H1 (cell line): Measurements from ENCODE around the gene PDXP. TPM values are rescaled to one million over a fixed set of nuclear protein-coding genes. Genes with fewer than 3 reads are reported as not detected.

Source experiments
- CTCF ChIA-PET: fragments of 300-600 bp; sonication (Branson Sonifier 250); formaldehyde crosslinking; loops from one replicate; lab custom pipeline; 2021; ENCODE audit not compliant: partially characterized antibody; lab: Charles Lee
- POLR2A ChIA-PET: fragments of 300-600 bp; sonication (Branson Sonifier 250); formaldehyde crosslinking; loops from one replicate; lab custom pipeline; 2021; ENCODE audit warnings: inconsistent platforms; ENCODE audit not compliant: partially characterized antibody; lab: Charles Lee
- DNase-seq, 2 experiments: peaks; one replicate each; pipeline versions ENCODE4 v3.0.0 to v3.0.0-alpha.2; 2010 to 2022; ENCODE audit warnings: low spot score in 2 of 2, low read depth in 1 of 2, mixed read lengths in 1 of 2
- FAIRE-seq: peaks from 2 replicates; lab custom pipeline; 2011; peaks lifted over from hg19 to GRCh38; lab: Jason Lieb, UNC
- H2AFZ ChIP-seq: 2 replicates; pipeline ENCODE4 v1.8.1; 2012; ENCODE audit warnings: low read length, inconsistent platforms
- H2AK5ac ChIP-seq: 2 replicates; pipeline ENCODE4 v1.6.1; 2013; ENCODE audit warnings: low read depth, low read length
- H2BK120ac ChIP-seq: replicated peaks from 2 replicates; pipeline ENCODE3; 2013; ENCODE audit warnings: low read depth, low read length, inconsistent platforms
- H2BK12ac ChIP-seq: 2 replicates; pipeline ENCODE4 v1.6.1; 2013; ENCODE audit warnings: low read depth, low read length
- H2BK15ac ChIP-seq: 2 replicates; pipeline ENCODE4 v1.6.1; 2013; ENCODE audit warnings: low read length
- H2BK20ac ChIP-seq: 2 replicates; pipeline ENCODE4 v1.6.1; 2013; ENCODE audit warnings: low read length
- H2BK5ac ChIP-seq: 2 replicates; pipeline ENCODE4 v1.6.1; 2013; ENCODE audit warnings: low read depth, low read length
- H3K14ac ChIP-seq: 2 replicates; pipeline ENCODE4 v1.6.1; 2013; ENCODE audit warnings: inconsistent platforms; ENCODE audit not compliant: insufficient read length
- H3K18ac ChIP-seq: 2 replicates; pipeline ENCODE4 v1.6.1; 2013; ENCODE audit warnings: low read length; ENCODE audit errors: extremely low read depth
- H3K23ac ChIP-seq: 2 replicates; pipeline ENCODE4 v1.6.1; 2013; ENCODE audit warnings: inconsistent platforms; ENCODE audit not compliant: insufficient read length
- H3K23me2 ChIP-seq: 2 replicates; pipeline ENCODE4 v1.6.1; 2013; ENCODE audit warnings: low read depth, low read length
- H3K27ac ChIP-seq: 2 replicates; pipeline ENCODE4 v1.6.1; 2011; ENCODE audit warnings: low read depth, low read length, inconsistent platforms
- H3K27me3 ChIP-seq, 4 experiments: replicated peaks in 1 of 4; 1 replicate in 1 of 4; 2 replicates in 3 of 4; pipeline versions ENCODE4 v1.6.1 to v1.8.1; 2011 to 2013; ENCODE audit warnings: low read length in 3 of 4, mild to moderate bottlenecking in 3 of 4, inconsistent platforms in 2 of 4, mixed read lengths in 2 of 4, moderate library complexity in 1 of 4; ENCODE audit not compliant: control insufficient read depth in 3 of 4, insufficient read depth in 3 of 4; ENCODE audit errors: extremely low read depth in 1 of 4
- H3K36me3 ChIP-seq, 4 experiments: 2 replicates each; pipeline versions ENCODE4 v1.6.1 to v1.8.1; 2011 to 2013; ENCODE audit warnings: mild to moderate bottlenecking in 4 of 4, low read length in 3 of 4, moderate library complexity in 2 of 4, control low read depth in 1 of 4, inconsistent platforms in 1 of 4; ENCODE audit not compliant: insufficient read depth in 4 of 4, control insufficient read depth in 2 of 4
- H3K4ac ChIP-seq: replicated peaks from 2 replicates; pipeline ENCODE3; 2013; ENCODE audit warnings: low read length, low read depth, mixed read lengths, inconsistent platforms; ENCODE audit not compliant: insufficient read length
- H3K4me1 ChIP-seq, 4 experiments: replicated peaks in 1 of 4; 1 replicate in 1 of 4; 2 replicates in 3 of 4; pipeline versions ENCODE4 v1.6.1 to v1.8.1; 2011 to 2013; ENCODE audit warnings: low read length in 3 of 4, inconsistent platforms in 2 of 4, mixed read lengths in 1 of 4; ENCODE audit not compliant: insufficient read depth in 4 of 4, control insufficient read depth in 3 of 4
- H3K4me2 ChIP-seq, 2 experiments: 2 replicates each; pipeline versions ENCODE4 v1.6.1 to v1.8.1; 2011 to 2013; ENCODE audit warnings: low read depth in 2 of 2, low read length in 2 of 2, control low read depth in 1 of 2, inconsistent platforms in 1 of 2, mild to moderate bottlenecking in 1 of 2; ENCODE audit not compliant: insufficient read depth in 1 of 2
- H3K4me3 ChIP-seq, 4 experiments: fragments of 200-600, 300-600 bp in 1 of 4; sonication (generic), shearing (Covaris generic), sonication (Bioruptor Twin) in 1 of 4; 2 replicates each; pipeline versions ENCODE4 v1.5.1 to v1.8.1; 2011 to 2016; ENCODE audit warnings: low read length in 4 of 4, low read depth in 3 of 4, control low read depth in 2 of 4, inconsistent platforms in 2 of 4, mild to moderate bottlenecking in 2 of 4, mixed read lengths in 1 of 4, moderate library complexity in 1 of 4; ENCODE audit not compliant: insufficient read depth in 2 of 4; ENCODE audit errors: extremely low read depth in 1 of 4
- H3K56ac ChIP-seq: replicated peaks from 2 replicates; pipeline ENCODE3; 2013; ENCODE audit warnings: low read depth, mild to moderate bottlenecking, mixed read lengths, low read length, inconsistent platforms; ENCODE audit not compliant: insufficient read length
- H3K79me1 ChIP-seq: 2 replicates; pipeline ENCODE4 v1.6.1; 2013; ENCODE audit warnings: low read depth, low read length, control low read depth
- H3K79me2 ChIP-seq, 2 experiments: 2 replicates each; pipeline versions ENCODE4 v1.6.1 to v1.8.1; 2012 to 2013; ENCODE audit warnings: low read length in 2 of 2, mild to moderate bottlenecking in 2 of 2, inconsistent platforms in 1 of 2; ENCODE audit not compliant: insufficient read depth in 2 of 2, control insufficient read depth in 1 of 2
- H3K9ac ChIP-seq, 4 experiments: replicated peaks in 1 of 4; 1 replicate in 1 of 4; 2 replicates in 3 of 4; pipeline versions ENCODE4 v1.6.1 to v1.8.1; 2011 to 2013; ENCODE audit warnings: low read depth in 3 of 4, low read length in 3 of 4, control low read depth in 2 of 4, mild to moderate bottlenecking in 2 of 4, moderate library complexity in 2 of 4, inconsistent platforms in 1 of 4; ENCODE audit errors: extremely low read depth in 1 of 4
- H3K9me3 ChIP-seq, 2 experiments: 2 replicates each; pipeline versions ENCODE4 v1.6.1 to v1.8.1; 2012 to 2013; ENCODE audit warnings: mild to moderate bottlenecking in 2 of 2, moderate library complexity in 2 of 2, control low read depth in 1 of 2, inconsistent platforms in 1 of 2, low read depth in 1 of 2, low read length in 1 of 2, mixed read lengths in 1 of 2; ENCODE audit not compliant: insufficient read depth in 2 of 2
- H4K20me1 ChIP-seq, 2 experiments: replicated peaks in 1 of 2; 2 replicates each; pipeline versions ENCODE3 to v1.8.1; 2011 to 2013; ENCODE audit warnings: inconsistent platforms in 2 of 2, low read length in 2 of 2, mild to moderate bottlenecking in 1 of 2; ENCODE audit not compliant: insufficient read depth in 2 of 2, control insufficient read depth in 1 of 2
- H4K5ac ChIP-seq: 2 replicates; pipeline ENCODE4 v1.6.1; 2013; ENCODE audit warnings: low read length, low read depth, mixed read lengths, inconsistent platforms; ENCODE audit not compliant: insufficient read length
- H4K8ac ChIP-seq: 2 replicates; pipeline ENCODE4 v1.8.0; 2013; ENCODE audit warnings: mild to moderate bottlenecking, moderate library complexity, low read length, inconsistent platforms; ENCODE audit not compliant: insufficient read depth; ENCODE audit errors: extremely low read depth
- H4K91ac ChIP-seq: replicated peaks from 2 replicates; pipeline ENCODE3; 2013; ENCODE audit warnings: low read length, mixed read lengths, inconsistent platforms; ENCODE audit not compliant: insufficient read length
- SP2 ChIP-seq: IDR thresholded peaks from 2 replicates; pipeline ENCODE4 v1.6.1; 2012; ENCODE audit warnings: mild to moderate bottlenecking, low read length, inconsistent platforms
- WGBS, 2 experiments: shearing (Covaris generic) in 1 of 2; methylation state at CpG; one replicate each; pipeline versions ENCODE4 v1.1.6 to v1.1.7; 2013 to 2015; ENCODE audit warnings: low lambda C conversion rate in 2 of 2, mixed read lengths in 2 of 2, inconsistent platforms in 1 of 2, low coverage in 1 of 2, missing lambda C conversion rate in 1 of 2; ENCODE audit not compliant: insufficient replicate concordance in 2 of 2, insufficient coverage in 1 of 2, insufficient read length in 1 of 2; ENCODE audit errors: extremely low coverage in 1 of 2, missing lambda C conversion rate in 1 of 2; 5-methylcytosine and 5-hydroxymethylcytosine counted together
- polyA plus RNA-seq, 7 experiments: library from polyadenylated mRNA; depleted of rRNA in 3 of 7; stranded (reverse) in 5 of 7; unstranded in 2 of 7; fragments of >200 nt in 5 of 7; fragments of 200-250 nt in 2 of 7; gene quantifications; 1 replicate in 5 of 7; 2 replicates in 1 of 7; 4 replicates in 1 of 7; pipeline versions ENCODE4 v1.2.1 to v1.2.3, GENCODE V29; 2011 to 2013; ENCODE audit warnings: missing spikeins in 2 of 7, mixed read lengths in 2 of 7
- total RNA-seq: library from RNA; stranded (reverse); fragmentation: NEBNext Ultra II Directional; extraction: Animal tissue kit (Norgen Biotek cat#: 25700); gene quantifications from 2 replicates; pipeline ENCODE4 v1.2.1, GENCODE V29; 2021
- TF ChIP-seq, protein P1 (sequence below), 3 experiments: IDR thresholded peaks; 1 replicate in 2 of 3; 2 replicates in 1 of 3; pipeline versions ENCODE4 v1.5.1 to v1.6.1; 2011; ENCODE audit warnings: low read length in 3 of 3, mild to moderate bottlenecking in 3 of 3, inconsistent platforms in 2 of 3, low read depth in 1 of 3, moderate library complexity in 1 of 3; ENCODE audit not compliant: insufficient read depth in 1 of 3; ENCODE audit errors: control extremely low read depth in 1 of 3

Gene PDXP
- total and polyA plus RNA-seq, 2 of the 8 experiments (the other 6 are each of a cell fraction or from before 2014, with no cell fraction given): 36.6 to 67.7 TPM

GRCh38 chr22:37636186-37636948 lies 22.2 kb upstream of the PDXP start:
- H4K20me1 ChIP-seq: peaks cover 0 to 2% of the 10 kb centered on the region in 2 experiments
- no peak overlapping the region for H3K23ac ChIP-seq
- H3K4me1 ChIP-seq: peaks cover 5 to 40% (median 32%) of the 10 kb centered on the region in 4 experiments
- CTCF ChIA-PET: interaction anchor here (0.7 to 11.4 kb wide), 17 partner anchors 8 to 254 kb away, joined by 3 to 261 read pairs (median 4); partner anchors contain the start of genes GGA1, LGALS1, NOL12 and PDXP
- no peak overlapping the region for H4K5ac ChIP-seq
- H3K27me3 ChIP-seq: no peaks in the 10 kb centered on the region
- no peak overlapping the region for H2AFZ ChIP-seq
- no peak for DNase-seq
- H3K36me3 ChIP-seq: no peaks in the 10 kb centered on the region; a peak in 1 of 8 replicates
- no peak overlapping the region for H3K4ac ChIP-seq
- H3K9me3 ChIP-seq: no peaks in the 10 kb centered on the region
- no peak overlapping the region for H4K8ac ChIP-seq
- H3K56ac ChIP-seq: no peak overlapping the region
- 71% methylated on average over 6 of the region's 6 CpGs; no CpG with 5 or more reads in 1 of the 2 experiments for WGBS, 2 experiments
- no peak overlapping the region for H3K9ac ChIP-seq
- no peak overlapping the region for H3K4me2 ChIP-seq
- no peak overlapping the region for H3K18ac ChIP-seq
- H3K14ac ChIP-seq: no peak overlapping the region
- POLR2A ChIA-PET: interaction anchor here (0.8 to 2.3 kb wide), 16 partner anchors 7 to 213 kb away, joined by 3 to 7 read pairs (median 4); partner anchors contain the start of genes GGA1 and PDXP
- no peak overlapping the region for H2BK15ac ChIP-seq
- no peak overlapping the region for H3K27ac ChIP-seq
- 0 out of 2 replicates have a peak, but pooled peaks cover 2% of the 10 kb centered on the region for H3K79me1 ChIP-seq
- no peak overlapping the region for H2AK5ac ChIP-seq
- H3K79me2 ChIP-seq: no peaks in the 10 kb centered on the region; a peak in 1 of 4 replicates
- 0 out of 2 replicates have a peak overlapping the region, but pooled peaks have one; percentile 9 for H2BK12ac ChIP-seq
- FAIRE-seq: no peak
- H2BK120ac ChIP-seq: no peak overlapping the region
- H2BK5ac ChIP-seq: peak overlapping the region; percentile 60; the same call in 1 of the 2 replicates
- H2BK20ac ChIP-seq: no peak overlapping the region
- H3K23me2 ChIP-seq: peaks cover 8% of the 10 kb centered on the region
- H3K4me3 ChIP-seq: no peak overlapping the region
- no peak overlapping the region for H4K91ac ChIP-seq
- TF ChIP-seq, protein P1, sequence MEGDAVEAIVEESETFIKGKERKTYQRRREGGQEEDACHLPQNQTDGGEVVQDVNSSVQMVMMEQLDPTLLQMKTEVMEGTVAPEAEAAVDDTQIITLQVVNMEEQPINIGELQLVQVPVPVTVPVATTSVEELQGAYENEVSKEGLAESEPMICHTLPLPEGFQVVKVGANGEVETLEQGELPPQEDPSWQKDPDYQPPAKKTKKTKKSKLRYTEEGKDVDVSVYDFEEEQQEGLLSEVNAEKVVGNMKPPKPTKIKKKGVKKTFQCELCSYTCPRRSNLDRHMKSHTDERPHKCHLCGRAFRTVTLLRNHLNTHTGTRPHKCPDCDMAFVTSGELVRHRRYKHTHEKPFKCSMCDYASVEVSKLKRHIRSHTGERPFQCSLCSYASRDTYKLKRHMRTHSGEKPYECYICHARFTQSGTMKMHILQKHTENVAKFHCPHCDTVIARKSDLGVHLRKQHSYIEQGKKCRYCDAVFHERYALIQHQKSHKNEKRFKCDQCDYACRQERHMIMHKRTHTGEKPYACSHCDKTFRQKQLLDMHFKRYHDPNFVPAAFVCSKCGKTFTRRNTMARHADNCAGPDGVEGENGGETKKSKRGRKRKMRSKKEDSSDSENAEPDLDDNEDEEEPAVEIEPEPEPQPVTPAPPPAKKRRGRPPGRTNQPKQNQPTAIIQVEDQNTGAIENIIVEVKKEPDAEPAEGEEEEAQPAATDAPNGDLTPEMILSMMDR (IDR thresholded peaks at IDR 0.05; ENCODE audit: control extremely low read depth in 1 of 3, insufficient read depth in 1 of 3, low read depth in 1 of 3, low read length in 3 of 3): peak; percentile 36
- TF ChIP-seq SP2: no peak
